SU-DHL-6 (cell line): ENCODE measurements around the gene HIVEP3.

Experiments used
- H2AFZ ChIP-seq: fragments of 200-600 bp; sonication (generic); 2 replicates; pipeline ENCODE4 v1.6.1; 2014; ENCODE audit warnings: low read depth, mild to moderate bottlenecking, moderate library complexity, mixed read lengths, antibody characterized with exemption, low read length; ENCODE audit not compliant: severe bottlenecking
- H3F3A ChIP-seq: fragments of 200-600 bp; shearing (Covaris generic); 2 replicates; pipeline ENCODE4 v1.6.0; 2016; ENCODE audit warnings: antibody characterized with exemption, mild to moderate bottlenecking; ENCODE audit not compliant: insufficient read depth
- H3K27ac ChIP-seq: fragments of 200-600 bp; sonication (generic); 2 replicates; pipeline ENCODE4 v1.5.1; 2016; ENCODE audit warnings: low read depth, mild to moderate bottlenecking, low read length, moderate library complexity, mixed read lengths
- H3K27me3 ChIP-seq: fragments of 200-600 bp; sonication (generic), shearing (Covaris generic); 2 replicates; pipeline ENCODE4 v1.6.0; 2014; ENCODE audit warnings: mild to moderate bottlenecking, low read length
- H3K36me3 ChIP-seq: fragments of 200-600 bp; sonication (generic); 2 replicates; pipeline ENCODE4 v1.6.1; 2014; ENCODE audit warnings: mild to moderate bottlenecking, low read length, mixed read lengths
- H3K4me2 ChIP-seq: fragments of 300-600, 200-600 bp; shearing (Covaris generic), sonication (generic); 2 replicates; pipeline ENCODE4 v1.6.0; 2014; ENCODE audit warnings: low read length, low read depth, mild to moderate bottlenecking; ENCODE audit not compliant: poor library complexity, severe bottlenecking
- H3K4me3 ChIP-seq: fragments of 200-600 bp; sonication (generic); 2 replicates; pipeline ENCODE4 v1.5.1; 2014; ENCODE audit warnings: antibody characterized with exemption, low read length, mild to moderate bottlenecking, mixed read lengths; ENCODE audit not compliant: insufficient read depth, poor library complexity, severe bottlenecking
- H3K79me2 ChIP-seq: fragments of 200-600 bp; sonication (generic); 2 replicates; pipeline ENCODE4 v1.6.1; 2014; ENCODE audit warnings: mild to moderate bottlenecking, low read length, moderate library complexity; ENCODE audit not compliant: insufficient read depth
- H3K9ac ChIP-seq: fragments of 200-600 bp; sonication (generic); 2 replicates; pipeline ENCODE4 v1.7.0; 2014; ENCODE audit warnings: mild to moderate bottlenecking, low read length
- H3K9me2 ChIP-seq: fragments of 200-600 bp; sonication (generic); replicated peaks from 2 replicates; pipeline ENCODE4 v1.6.1; 2014; ENCODE audit warnings: low read length; ENCODE audit not compliant: insufficient read depth
- H3K9me3 ChIP-seq: fragments of 200-600 bp; sonication (generic); 2 replicates; pipeline ENCODE4 v1.6.1; 2014; ENCODE audit warnings: low read length, mixed read lengths; ENCODE audit not compliant: insufficient read depth
- H4K20me1 ChIP-seq: fragments of 200-600 bp; sonication (generic); 2 replicates; pipeline ENCODE4 v1.6.1; 2014; ENCODE audit warnings: low read depth, mild to moderate bottlenecking, antibody characterized with exemption, low read length, moderate library complexity, mixed read lengths
- EZH2phosphoT487 ChIP-seq: fragments of 200-600 bp; sonication (generic), shearing (Covaris generic); conservative IDR thresholded peaks from 2 replicates; pipeline ENCODE4 v1.6.1; 2018; ENCODE audit warnings: mild to moderate bottlenecking, antibody characterized with exemption, low read length, moderate library complexity, mixed read lengths
- TF ChIP-seq, protein P1 (sequence below): fragments of 200-600 bp; sonication (generic); IDR thresholded peaks from one replicate; pipeline ENCODE4 v1.5.1; 2017; ENCODE audit warnings: antibody characterized with exemption, mild to moderate bottlenecking, low read length, moderate library complexity; ENCODE audit not compliant: insufficient read depth, poor library complexity, severe bottlenecking

The HIVEP3 gene

DNA sequence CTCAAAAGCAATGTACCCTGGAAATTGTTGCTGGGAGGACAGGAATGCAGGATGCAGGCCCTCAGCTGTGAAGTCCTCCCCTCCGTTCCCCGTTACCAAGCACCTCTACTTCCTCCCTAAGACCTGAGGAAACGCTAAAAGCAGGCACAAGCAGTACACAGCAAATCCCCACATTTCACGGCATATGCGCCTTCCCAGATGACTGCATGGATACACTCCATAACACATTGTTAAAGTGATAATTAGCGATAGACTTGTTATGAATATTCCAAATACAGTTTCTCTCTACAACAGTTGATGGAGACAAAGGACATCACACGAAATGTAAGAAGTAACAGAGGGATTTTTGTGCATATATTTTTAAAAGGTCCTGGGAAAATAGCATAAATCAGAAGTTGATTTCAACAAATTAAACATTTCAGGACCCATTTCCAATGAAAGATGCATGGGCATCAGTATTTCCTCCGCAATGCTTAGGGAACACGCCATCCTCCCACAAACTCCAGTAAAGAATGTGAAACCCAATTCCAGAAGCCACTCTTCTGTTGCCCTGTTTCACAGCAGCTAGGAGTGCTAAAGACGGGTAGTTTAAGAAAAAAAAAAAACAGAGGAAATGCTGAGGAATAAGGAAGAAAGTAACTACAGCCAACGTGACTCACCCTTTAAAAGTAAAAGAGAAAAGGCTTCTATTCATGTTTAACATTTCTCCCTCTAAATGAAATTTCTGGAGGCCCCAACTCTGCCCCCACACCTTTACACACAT, 75.5 kb downstream of the HIVEP3 start:
- Histone ChIP-seq H3F3A (no peaks in the 10 kb centered on the region), H3K9me2 (no peaks in the 10 kb centered on the region), H3K4me2 (no peak overlapping the region), H3K27me3 (no peaks in the 10 kb centered on the region), H2AFZ (no peak overlapping the region), H3K27ac (no peak overlapping the region), H3K9me3 (no peaks in the 10 kb centered on the region), H3K79me2 (no peaks in the 10 kb centered on the region), H4K20me1 (no peaks in the 10 kb centered on the region), H3K4me3 (no peak overlapping the region), H3K36me3 (no peaks in the 10 kb centered on the region), H3K9ac (no peak overlapping the region)
- TF ChIP-seq EZH2phosphoT487, result no peak
- TF ChIP-seq, protein P1, sequence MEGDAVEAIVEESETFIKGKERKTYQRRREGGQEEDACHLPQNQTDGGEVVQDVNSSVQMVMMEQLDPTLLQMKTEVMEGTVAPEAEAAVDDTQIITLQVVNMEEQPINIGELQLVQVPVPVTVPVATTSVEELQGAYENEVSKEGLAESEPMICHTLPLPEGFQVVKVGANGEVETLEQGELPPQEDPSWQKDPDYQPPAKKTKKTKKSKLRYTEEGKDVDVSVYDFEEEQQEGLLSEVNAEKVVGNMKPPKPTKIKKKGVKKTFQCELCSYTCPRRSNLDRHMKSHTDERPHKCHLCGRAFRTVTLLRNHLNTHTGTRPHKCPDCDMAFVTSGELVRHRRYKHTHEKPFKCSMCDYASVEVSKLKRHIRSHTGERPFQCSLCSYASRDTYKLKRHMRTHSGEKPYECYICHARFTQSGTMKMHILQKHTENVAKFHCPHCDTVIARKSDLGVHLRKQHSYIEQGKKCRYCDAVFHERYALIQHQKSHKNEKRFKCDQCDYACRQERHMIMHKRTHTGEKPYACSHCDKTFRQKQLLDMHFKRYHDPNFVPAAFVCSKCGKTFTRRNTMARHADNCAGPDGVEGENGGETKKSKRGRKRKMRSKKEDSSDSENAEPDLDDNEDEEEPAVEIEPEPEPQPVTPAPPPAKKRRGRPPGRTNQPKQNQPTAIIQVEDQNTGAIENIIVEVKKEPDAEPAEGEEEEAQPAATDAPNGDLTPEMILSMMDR, result no peak

DNA sequence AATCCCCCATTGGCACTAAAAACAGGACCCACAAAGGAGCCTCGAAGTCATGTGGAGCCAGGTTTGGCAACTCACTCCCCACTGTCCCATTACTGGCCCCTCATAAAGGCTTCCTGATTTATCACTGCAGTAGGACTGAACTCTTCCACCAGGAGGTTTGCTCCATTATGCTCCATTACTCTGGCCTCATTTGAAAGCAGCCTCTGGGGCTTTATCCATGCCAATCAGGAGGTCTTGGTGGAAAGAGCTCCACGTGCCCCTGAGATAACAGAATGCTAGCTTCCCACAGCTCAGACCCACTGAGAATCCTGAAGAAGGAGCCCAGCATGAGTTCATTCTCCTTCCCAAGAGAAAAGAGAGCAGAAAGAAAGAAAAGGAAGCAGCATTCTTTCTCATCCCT, 76.4 kb downstream of the HIVEP3 start:
- Histone ChIP-seq H3K27ac (no peak overlapping the region), H3K9ac (no peak overlapping the region), H2AFZ (no peak overlapping the region)

DNA sequence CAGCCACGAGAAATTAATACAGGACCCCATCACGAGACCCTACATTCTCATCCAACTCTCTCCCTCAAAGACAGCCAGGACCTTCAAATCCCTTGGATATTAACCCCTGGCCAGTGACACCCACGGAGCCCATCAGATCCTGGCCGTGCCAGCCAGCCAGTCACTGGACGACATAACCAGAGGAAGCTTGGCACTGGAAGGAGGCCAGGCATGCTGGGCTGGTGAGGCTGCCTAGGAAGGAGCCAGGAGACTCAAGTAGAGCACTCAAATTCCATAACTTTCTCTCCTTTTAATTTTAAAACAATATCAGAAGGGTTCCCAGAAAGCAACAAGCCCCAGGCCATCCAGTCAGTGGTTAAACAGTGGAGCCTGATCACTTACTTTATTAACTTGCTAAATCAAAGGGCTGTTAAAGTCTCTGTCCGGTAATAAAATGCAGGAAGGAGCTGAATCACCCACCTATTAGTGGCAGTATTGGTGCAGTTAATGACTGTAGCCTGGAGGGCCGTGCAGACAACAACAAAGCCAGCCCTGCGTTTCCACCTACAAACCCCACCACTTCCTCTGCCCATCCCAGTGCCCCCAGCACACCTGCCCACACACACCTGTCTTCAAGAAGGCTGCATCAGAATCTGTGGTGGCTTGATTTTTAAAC, 78.0 kb downstream of the HIVEP3 start:
- no peak overlapping the region for H3K4me3 ChIP-seq
- no peaks in the 10 kb centered on the region for H3K9me2 ChIP-seq
- H3K9me3 ChIP-seq, result no peaks in the 10 kb centered on the region
- no peaks in the 10 kb centered on the region for H3F3A ChIP-seq
- no peaks in the 10 kb centered on the region for H3K27me3 ChIP-seq
- H2AFZ ChIP-seq, result no peak overlapping the region
- H3K36me3 ChIP-seq, result no peaks in the 10 kb centered on the region
- H4K20me1 ChIP-seq, result no peaks in the 10 kb centered on the region
- TF ChIP-seq, protein P1, result no peak
- TF ChIP-seq EZH2phosphoT487, result no peak
- no peak overlapping the region for H3K27ac ChIP-seq
- H3K9ac ChIP-seq, result no peak overlapping the region
- H3K4me2 ChIP-seq, result no peak overlapping the region
- no peaks in the 10 kb centered on the region for H3K79me2 ChIP-seq

More for the DNA sequence above, 76.4 kb downstream of the HIVEP3 start:
- H3K9me2 ChIP-seq, result no peaks in the 10 kb centered on the region
- H3K9me3 ChIP-seq, result no peaks in the 10 kb centered on the region
- no peaks in the 10 kb centered on the region for H3F3A ChIP-seq
- no peaks in the 10 kb centered on the region for H4K20me1 ChIP-seq
- no peaks in the 10 kb centered on the region for H3K27me3 ChIP-seq
- H3K4me3 ChIP-seq, result no peak overlapping the region
- no peaks in the 10 kb centered on the region for H3K79me2 ChIP-seq
- TF ChIP-seq, protein P1, result no peak
- TF ChIP-seq EZH2phosphoT487, result no peak
- no peak overlapping the region for H3K4me2 ChIP-seq
- H3K36me3 ChIP-seq, result no peaks in the 10 kb centered on the region
